Natural killer cell treated with Interleukin-12 subunit alpha and Interleukin-12 subunit beta and Interleukin-15 and Interleukin-18, amount 100 ng/mL, for 72 hours (primary cell): ENCODE data around the gene VHLL. TPM values are rescaled to one million over a fixed set of nuclear protein-coding genes. Genes with fewer than 3 reads are reported as not detected.

ENCODE experiments used
- ATAC-seq, 2 donors: fragments of 150-1000 bp; cut with Tn5 transposase in 1 of 2; sonication (Bioruptor Pico), chemical (Tn5 transposase) in 1 of 2; 2 replicates each; pipeline ENCODE4 v1.10.0; 2021
- DNase-seq: peaks from one replicate; pipeline ENCODE4 v3.0.0; 2022; ENCODE audit warnings: low spot score
- H3K27ac Mint-ChIP-seq, 2 donors: 1 replicate in 1 of 2; 2 replicates in 1 of 2; pipeline ENCODE4 v1.8.0; 2022; ENCODE audit warnings: mixed read lengths in 2 of 2, mild to moderate bottlenecking in 1 of 2, moderate library complexity in 1 of 2
- H3K27me3 Mint-ChIP-seq, 2 donors: 1 replicate in 1 of 2; 2 replicates in 1 of 2; pipeline ENCODE4 v1.8.0; 2022; ENCODE audit warnings: mixed read lengths in 2 of 2
- H3K36me3 Mint-ChIP-seq: one replicate; pipeline ENCODE4 v1.8.0; 2022; ENCODE audit warnings: mixed read lengths
- H3K4me1 Mint-ChIP-seq, 2 donors: 1 replicate in 1 of 2; 2 replicates in 1 of 2; pipeline ENCODE4 v1.8.0; 2022; ENCODE audit warnings: low read depth in 2 of 2, mixed read lengths in 2 of 2, mild to moderate bottlenecking in 1 of 2
- H3K4me3 Mint-ChIP-seq: one replicate; pipeline ENCODE4 v1.8.0; 2022; ENCODE audit warnings: mixed read lengths
- H3K9me3 Mint-ChIP-seq: 2 replicates; pipeline ENCODE4 v1.8.0; 2022; ENCODE audit warnings: mixed read lengths
- total RNA-seq, 2 donors: library from RNA; stranded (reverse); gene quantifications; one replicate each; pipeline ENCODE4 v1.2.3, GENCODE V29; 2022

Gene VHLL
- total RNA-seq, 2 donors from 2014 or later, result not detected

GRCh38 chr1:156259805-156260204 lies 39.3 kb downstream of the VHLL start:
- peaks cover 10 to 18% of the 10 kb centered on the region in 2 donors for H3K4me1 Mint-ChIP-seq
- no peaks in the 10 kb centered on the region for H3K9me3 Mint-ChIP-seq

GRCh38 chr1:156258859-156259258 lies 40.2 kb downstream of the VHLL start:
- Mint-ChIP-seq H3K4me3 (no peak overlapping the region), H3K27me3 (no peaks in the 10 kb centered on the region), H3K27ac (no peak overlapping the region), H3K4me1 (peaks cover 10 to 15% of the 10 kb centered on the region in 2 donors), H3K36me3 (peaks cover 25% of the 10 kb centered on the region), H3K9me3 (no peaks in the 10 kb centered on the region)
- ATAC-seq (no peak), DNase-seq (no peak)

More at GRCh38 chr1:156259805-156260204, 39.3 kb downstream of the VHLL start:
- no peak for DNase-seq
- no peak for ATAC-seq
- no peak overlapping the region for H3K27ac Mint-ChIP-seq
- no peaks in the 10 kb centered on the region for H3K27me3 Mint-ChIP-seq
- H3K4me3 Mint-ChIP-seq, result no peak overlapping the region
- peaks cover 25% of the 10 kb centered on the region for H3K36me3 Mint-ChIP-seq

GRCh38 chr1:156257711-156258110 lies 41.4 kb downstream of the VHLL start:
- peaks cover 31% of the 10 kb centered on the region for H3K36me3 Mint-ChIP-seq
- H3K4me3 Mint-ChIP-seq, result no peak overlapping the region
- H3K4me1 Mint-ChIP-seq, result peaks cover 10 to 11% of the 10 kb centered on the region in 2 donors
- peak; percentile 67 to 69 for ATAC-seq
- no peak for DNase-seq
- H3K27ac Mint-ChIP-seq, result peak overlapping the region in 1 of 2 donors; percentile 35
- H3K9me3 Mint-ChIP-seq, result no peaks in the 10 kb centered on the region
- H3K27me3 Mint-ChIP-seq, result no peaks in the 10 kb centered on the region

GRCh38 chr1:156253634-156254033 lies 45.5 kb downstream of the VHLL start:
- Mint-ChIP-seq H3K27me3 (no peaks in the 10 kb centered on the region), H3K9me3 (no peaks in the 10 kb centered on the region), H3K4me3 (no peak overlapping the region), H3K4me1 (peaks cover 10 to 11% of the 10 kb centered on the region in 2 donors), H3K36me3 (peaks cover 18% of the 10 kb centered on the region), H3K27ac (no peak overlapping the region)
- ATAC-seq, result no peak
- DNase-seq, result no peak

- DNase-seq, result no peak
- Mint-ChIP-seq H3K4me3 (no peak overlapping the region), H3K27me3 (no peaks in the 10 kb centered on the region), H3K36me3 (peaks cover 18% of the 10 kb centered on the region), H3K4me1 (peaks cover 0 to 5% of the 10 kb centered on the region in 2 donors), H3K27ac (no peak overlapping the region), H3K9me3 (no peaks in the 10 kb centered on the region)
- no peak for ATAC-seq
Observed at GRCh38 chr1:156251527-156251926, 47.6 kb downstream of the VHLL start.

- no peak for DNase-seq
- Mint-ChIP-seq H3K4me3 (no peak overlapping the region), H3K27ac (no peak overlapping the region), H3K36me3 (peaks cover 18% of the 10 kb centered on the region), H3K27me3 (no peaks in the 10 kb centered on the region), H3K9me3 (no peaks in the 10 kb centered on the region), H3K4me1 (peaks cover 13 to 17% of the 10 kb centered on the region in 2 donors)
- no peak for ATAC-seq
Observed at GRCh38 chr1:156249593-156249992, 49.5 kb downstream of the VHLL start.

Other genes with a start within 250 kb of the VHLL start
- gene UBQLN4, start 245.5 kb downstream of the VHLL start, total RNA-seq, result 10 to 100 TPM; 30.4 to 51.4 TPM
- 10 to 100 TPM; 34.0 to 35.6 TPM for gene LAMTOR2, start 244.5 kb downstream of the VHLL start, total RNA-seq
- gene RAB25, start 238.1 kb downstream of the VHLL start, total RNA-seq, result not detected
- gene MEX3A, start 216.8 kb downstream of the VHLL start, total RNA-seq, result under 1 TPM; 0.06 to 0.07 TPM
- gene LMNA, start 184.6 kb downstream of the VHLL start, total RNA-seq, result 10 to 100 TPM; 21.4 to 67.6 TPM
- gene SEMA4A, start 145.7 kb downstream of the VHLL start, total RNA-seq, result 10 to 100 TPM in 1 of 2 donors, 1 to 10 TPM in 1; 3.9 to 16.6 TPM
- 10 to 100 TPM; 54.4 to 56.6 TPM for gene SLC25A44, start 105.2 kb downstream of the VHLL start, total RNA-seq
- gene PMF1, start 86.3 kb downstream of the VHLL start, total RNA-seq, result 100 to 1,000 TPM in 1 of 2 donors, 10 to 100 TPM in 1; 90.6 to 105 TPM
- gene BGLAP, start 57.1 kb downstream of the VHLL start, total RNA-seq, result 1 to 10 TPM; 1.8 to 2.3 TPM
- 1 to 10 TPM; 5.9 to 9.5 TPM for gene PAQR6, start 51.3 kb downstream of the VHLL start, total RNA-seq
- 100 to 1,000 TPM in 1 of 2 donors, 10 to 100 TPM in 1; 89.3 to 130 TPM for gene SMG5, start 16.5 kb downstream of the VHLL start, total RNA-seq
- gene TMEM79, start 15.0 kb downstream of the VHLL start, total RNA-seq, result 10 to 100 TPM in 1 of 2 donors, 1 to 10 TPM in 1; 6.4 to 12.0 TPM
- gene GLMP, start 3.6 kb downstream of the VHLL start, total RNA-seq, result 10 to 100 TPM; 17.2 to 19.6 TPM
- 100 to 1,000 TPM; 299 to 338 TPM for gene CCT3, start 39.0 kb upstream of the VHLL start, total RNA-seq
- gene TSACC, start 39.2 kb upstream of the VHLL start, total RNA-seq, result not detected
- not detected for gene RHBG, start 69.9 kb upstream of the VHLL start, total RNA-seq
- 10 to 100 TPM; 48.1 to 62.2 TPM for gene MEF2D, start 201.5 kb upstream of the VHLL start, total RNA-seq